Globus pallidus (tissue), 1 donor: ENCODE results near the gene ACYP2.
A peak's percentile ranks its signal among the peaks of the same experiment; 100 is the strongest.
"Not testable (repeated sequence)": the region's sequence is repeated elsewhere in the genome, so short reads cannot be mapped to it uniquely, and the experiment has no call there.

Experiments
- DNase-seq: peaks from one replicate; pipeline ENCODE4 v3.0.0-alpha.2; 2015; ENCODE audit warnings: low spot score

Gene ACYP2

DNA sequence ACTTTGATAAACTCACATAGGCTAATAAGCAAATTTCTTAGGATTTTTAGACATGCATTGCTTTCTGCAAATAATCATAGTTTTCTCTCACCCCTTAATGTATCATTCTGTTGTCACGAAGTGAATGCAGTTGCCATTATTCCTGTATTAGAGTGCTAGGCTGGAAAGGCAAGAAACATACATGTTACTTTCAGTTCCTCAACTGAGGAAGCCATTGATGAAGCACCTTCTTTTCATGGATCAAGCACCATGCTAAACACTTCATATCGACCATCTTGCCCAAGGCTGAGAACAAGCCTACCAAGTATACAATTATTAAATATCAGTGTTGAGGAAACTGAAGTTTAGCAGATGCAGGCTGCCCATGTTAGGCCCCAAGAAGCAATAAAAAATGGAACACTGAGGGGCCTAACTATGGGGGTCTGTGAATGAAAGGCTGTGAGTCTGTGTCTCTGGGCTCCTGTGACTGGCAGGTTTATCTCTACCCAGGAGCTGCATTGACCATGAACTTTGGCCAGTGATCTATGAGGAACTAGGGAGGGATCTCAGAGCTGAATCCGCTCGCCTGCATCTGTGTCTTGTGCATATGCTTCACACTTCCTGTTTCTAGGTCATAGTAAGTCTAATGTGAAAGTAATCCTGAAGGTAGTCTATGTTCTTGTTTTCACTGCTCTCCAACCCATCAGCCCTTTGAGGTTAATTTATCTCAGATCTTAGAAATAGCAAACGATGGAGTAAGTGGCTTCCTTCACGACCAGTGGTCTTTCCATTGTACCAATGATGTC is 156.6 kb downstream of the ACYP2 start:
- no peak for DNase-seq

GRCh38 chr2:54274781-54275242 is 159.4 kb downstream of the ACYP2 start:
- peak; percentile 64 for DNase-seq

DNA sequence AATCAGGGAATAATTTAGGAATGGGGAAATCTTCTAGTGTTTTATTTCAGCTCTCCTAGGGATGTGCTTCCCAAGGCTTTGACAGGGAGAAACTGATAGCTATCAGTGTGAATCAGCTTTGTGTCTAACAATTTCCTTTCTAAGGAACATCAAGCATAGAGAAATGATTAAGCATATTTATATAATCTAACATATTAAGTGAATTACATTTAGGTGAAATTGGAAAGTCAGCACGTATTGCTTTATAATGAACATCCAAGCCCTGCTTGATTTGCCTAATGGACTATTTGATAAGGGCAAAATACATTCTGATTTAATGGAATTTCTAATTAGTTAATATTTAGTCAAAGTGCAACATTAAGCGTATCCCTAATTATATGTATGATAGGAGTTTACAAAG is 160.1 kb downstream of the ACYP2 start:
- no peak for DNase-seq

DNA sequence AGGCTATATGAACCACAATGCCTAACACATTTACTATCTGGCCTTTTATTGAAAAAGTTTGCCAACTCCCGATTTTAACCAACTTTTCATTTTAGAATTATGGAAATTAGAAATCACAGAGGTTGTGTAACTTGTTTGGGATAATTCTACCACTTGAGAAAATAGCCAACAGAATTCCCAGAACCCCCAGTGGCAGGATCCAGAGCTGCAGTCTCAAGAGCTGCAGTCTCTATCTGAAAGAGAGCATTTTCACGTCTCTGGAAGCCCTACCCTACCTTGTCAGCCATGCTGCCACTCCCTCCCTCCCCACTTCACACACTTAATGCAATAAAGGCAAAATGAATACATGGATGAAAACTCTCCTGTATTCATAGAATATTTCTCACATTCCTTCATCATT is 164.0 kb downstream of the ACYP2 start:
- no peak for DNase-seq

DNA sequence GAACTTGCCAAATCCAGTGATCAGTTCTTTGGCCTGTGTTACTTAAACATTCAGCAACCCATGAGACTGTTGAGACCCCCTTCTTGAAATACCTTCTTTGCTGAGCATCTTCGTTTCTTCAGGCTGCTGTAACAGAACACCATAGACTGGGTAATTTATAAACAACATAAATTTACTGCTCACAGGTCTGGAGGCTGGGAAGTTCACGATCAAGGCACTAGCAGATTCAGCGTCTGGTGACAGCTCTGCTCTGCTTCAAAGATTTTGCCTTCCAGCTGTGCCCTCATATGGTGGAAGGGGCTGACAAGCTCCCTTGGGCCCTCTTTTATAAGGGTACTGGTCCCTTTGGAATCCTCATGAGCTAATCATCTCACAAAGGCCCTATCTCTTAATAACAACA is 169.4 kb downstream of the ACYP2 start:
- DNase-seq, result no peak

- DNase-seq, result peak; percentile 71
These were observed 170.0 kb downstream of the ACYP2 start for GRCh38 chr2:54285451-54285850.

DNA sequence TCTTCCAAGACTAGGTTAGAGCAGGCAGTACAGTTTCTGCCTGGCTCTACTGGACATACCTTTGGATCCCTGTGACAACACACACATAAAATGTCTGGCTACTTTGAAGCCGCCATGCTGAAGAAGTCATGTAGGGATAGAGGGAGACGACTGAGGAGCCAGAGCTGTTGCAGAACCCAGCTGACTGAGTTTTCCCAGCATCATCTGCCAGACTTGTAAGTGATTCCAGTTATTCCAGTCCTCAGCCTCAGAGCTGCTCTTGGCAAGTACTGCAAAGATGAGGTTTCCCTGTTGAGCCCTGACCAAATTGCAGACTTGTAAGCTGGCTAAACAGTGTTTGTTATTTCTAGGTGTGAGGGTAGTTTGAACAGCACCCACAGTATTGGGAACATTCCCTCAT is 172.1 kb downstream of the ACYP2 start:
- no peak for DNase-seq

DNA sequence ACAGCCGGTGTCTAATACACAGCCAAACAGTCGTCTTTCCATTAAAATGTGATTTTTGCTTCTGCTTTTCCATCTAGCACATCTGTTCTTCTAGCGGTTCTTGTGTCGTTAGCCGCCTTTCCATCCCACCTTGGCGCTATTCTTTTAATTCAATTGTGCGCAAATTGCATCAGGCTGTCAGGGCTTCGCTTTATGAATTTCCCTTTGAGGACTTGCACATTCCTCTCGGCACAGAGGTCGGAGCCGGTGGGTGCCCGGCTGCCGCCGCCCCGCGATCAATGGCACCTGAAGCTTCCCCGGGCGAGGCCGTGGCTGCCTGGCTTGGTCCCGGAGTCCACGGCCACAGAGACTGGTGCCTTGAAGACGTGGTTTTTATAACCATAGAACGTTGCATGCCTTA is 174.5 kb downstream of the ACYP2 start:
- no peak for DNase-seq

- no peak for DNase-seq
These were observed 175.1 kb downstream of the ACYP2 start for GRCh38 chr2:54290356-54291025.

DNA sequence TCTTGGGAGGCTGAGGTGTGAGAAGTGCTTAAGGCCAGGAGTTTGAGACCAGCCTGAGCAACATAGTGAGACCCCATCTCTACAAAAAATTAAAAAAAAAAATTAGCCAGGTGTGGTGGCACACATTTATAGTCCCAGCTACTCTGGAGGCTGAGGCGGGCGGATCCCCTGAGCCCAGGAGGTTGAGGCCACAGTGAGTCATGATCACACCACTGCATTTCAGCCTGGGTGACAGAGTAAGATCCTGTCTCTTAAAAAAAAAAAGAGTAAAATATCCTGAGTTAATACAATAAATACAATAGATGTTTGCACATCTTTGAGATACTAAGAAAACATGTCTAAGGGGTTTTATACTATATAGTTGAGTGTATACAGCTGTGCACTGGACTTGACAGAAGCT is 179.2 kb downstream of the ACYP2 start:
- not testable (repeated sequence) for DNase-seq

- no peak for DNase-seq
These were observed 180.5 kb downstream of the ACYP2 start for GRCh38 chr2:54295911-54296310.

GRCh38 chr2:54298514-54298913 is 183.1 kb downstream of the ACYP2 start:
- DNase-seq, result no peak

- no peak for DNase-seq
These were observed 188.2 kb downstream of the ACYP2 start for GRCh38 chr2:54303631-54304030.

DNA sequence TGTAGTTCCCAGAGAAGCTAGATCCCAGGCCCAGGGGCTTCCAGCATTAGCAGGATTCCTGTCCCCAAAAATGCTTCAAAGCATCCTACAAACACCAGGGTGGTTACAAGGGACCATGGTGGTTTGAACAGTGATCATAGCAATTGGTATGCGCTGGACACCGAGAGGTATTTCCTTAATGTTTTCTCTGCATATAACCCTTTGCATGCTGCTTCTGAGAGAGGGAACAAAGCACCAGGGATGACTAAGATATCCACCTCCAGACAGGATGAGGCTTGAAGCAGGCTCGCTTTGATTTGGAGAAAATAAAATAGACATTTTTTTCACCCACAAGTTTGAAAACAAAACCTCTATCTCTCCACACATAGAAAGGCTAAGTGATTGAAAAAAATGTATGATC is 191.1 kb downstream of the ACYP2 start:
- no peak for DNase-seq

GRCh38 chr2:54308186-54308585 is 192.8 kb downstream of the ACYP2 start:
- DNase-seq, result no peak

DNA sequence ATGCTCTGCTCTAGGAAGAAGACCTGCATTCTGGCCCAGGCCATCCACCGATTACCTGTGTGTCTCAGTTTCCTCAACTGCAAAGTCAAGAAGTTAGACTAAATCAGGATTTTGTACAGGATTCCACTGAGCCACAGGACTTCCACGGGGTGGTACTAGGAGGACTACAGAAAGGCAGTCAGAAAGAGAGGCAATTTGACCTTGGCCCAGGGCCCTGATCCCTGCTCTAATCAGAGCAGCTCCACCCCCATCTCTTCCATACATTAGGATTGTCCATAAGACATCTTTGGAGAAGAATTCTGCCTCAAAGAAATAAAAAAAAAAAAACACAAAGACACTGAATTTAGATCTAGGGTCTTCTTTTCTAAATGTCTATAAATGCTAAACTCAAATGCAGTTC is 193.4 kb downstream of the ACYP2 start:
- DNase-seq, result no peak

DNA sequence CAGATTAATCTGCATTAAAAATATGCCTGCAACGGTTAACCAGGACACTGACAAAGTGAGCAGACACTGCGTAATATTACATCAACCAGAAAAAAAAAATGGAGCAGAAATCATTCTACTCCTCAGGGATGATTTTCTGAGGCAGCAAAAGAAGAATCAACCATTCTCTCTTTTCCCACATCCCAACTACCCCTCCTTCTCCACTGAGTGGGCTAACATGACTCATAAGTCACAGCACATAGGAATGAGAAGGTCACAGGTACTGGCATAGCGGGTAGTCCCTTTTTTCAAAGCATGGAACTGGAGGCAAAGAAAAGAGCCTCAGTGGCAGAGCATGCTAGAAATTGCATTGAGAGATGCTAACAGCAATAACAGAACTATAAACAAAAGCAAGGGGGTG is 194.9 kb downstream of the ACYP2 start:
- DNase-seq, result no peak

GRCh38 chr2:54310961-54311360 is 195.5 kb downstream of the ACYP2 start:
- no peak for DNase-seq

DNA sequence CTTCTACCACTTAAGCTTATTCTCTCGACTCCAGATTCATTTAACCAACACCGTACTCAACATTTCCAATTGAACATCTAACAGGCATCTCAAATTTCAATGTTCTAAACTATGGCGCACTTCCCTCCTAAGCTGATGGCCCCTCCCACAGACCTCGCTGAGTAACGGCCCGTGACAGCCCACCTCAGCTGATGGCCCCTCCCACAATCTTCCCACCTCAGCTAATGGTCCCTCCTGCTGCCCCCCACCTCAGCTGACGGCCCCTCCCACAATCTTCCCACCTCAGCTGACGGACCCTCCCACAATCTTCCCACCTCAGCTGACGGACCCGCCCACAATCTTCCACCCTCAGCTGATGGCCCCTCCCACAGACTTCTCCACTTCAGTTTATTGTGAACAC is 197.7 kb downstream of the ACYP2 start:
- no peak for DNase-seq

DNA sequence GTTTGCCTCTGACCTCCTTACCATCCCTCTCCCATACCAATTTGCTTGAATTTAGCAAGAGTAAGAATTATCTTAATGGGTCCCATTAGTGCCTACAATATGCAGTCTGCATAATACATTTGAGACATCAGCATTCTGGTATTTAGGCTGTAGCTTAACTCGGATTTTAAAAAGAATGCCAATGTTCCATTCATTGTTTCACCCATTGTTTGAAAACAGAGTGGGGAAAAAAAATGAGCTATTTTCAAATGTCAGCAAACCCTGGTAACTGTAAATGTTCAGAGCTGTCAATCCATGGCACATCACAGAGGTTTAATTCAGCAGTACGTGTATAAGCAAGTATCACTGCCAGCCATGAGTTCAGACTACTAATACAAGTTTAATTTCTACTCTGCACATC is 202.6 kb downstream of the ACYP2 start:
- DNase-seq, result no peak

GRCh38 chr2:54318821-54319220 is 203.4 kb downstream of the ACYP2 start:
- no peak for DNase-seq

GRCh38 chr2:54321047-54321446 is 205.6 kb downstream of the ACYP2 start:
- no peak for DNase-seq

DNA sequence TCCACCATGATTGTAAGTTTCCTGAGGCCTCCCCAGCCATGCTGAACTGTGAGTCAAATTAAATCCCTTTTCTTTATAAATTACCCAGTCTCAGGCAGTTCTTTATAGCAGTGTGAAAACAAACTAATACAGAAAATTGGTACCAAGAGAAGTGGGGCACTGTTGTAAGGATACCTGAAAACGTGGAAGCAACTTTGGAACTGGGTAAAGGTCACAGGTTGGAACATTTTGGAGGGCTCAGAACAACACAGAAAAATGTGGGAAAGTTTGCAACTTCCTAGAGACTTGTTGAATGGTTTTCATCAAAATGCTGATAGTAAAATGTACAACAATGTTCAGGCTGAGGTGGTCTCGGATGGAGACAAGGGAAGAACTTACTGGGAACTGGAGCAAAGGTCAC is 209.1 kb downstream of the ACYP2 start:
- not testable (repeated sequence) for DNase-seq

DNA sequence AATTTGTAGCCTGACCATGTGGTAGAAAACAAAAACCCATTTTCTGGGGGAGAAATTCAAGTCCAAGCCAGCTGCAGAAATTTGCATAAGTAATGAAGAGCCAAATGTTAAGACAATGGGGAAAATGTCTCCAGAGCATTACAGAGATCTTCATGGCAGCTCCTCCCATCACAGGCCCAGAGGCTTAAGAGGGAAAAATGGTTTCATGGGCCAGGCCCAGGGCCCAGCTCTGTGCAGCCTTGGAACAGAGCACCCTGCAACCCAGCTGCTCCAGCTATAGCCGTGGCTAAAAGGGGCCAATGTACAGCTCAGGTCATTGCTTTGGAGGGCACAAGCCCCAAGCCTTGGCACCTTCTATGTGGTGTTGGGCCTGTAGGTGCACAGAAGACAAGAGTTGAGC is 209.7 kb downstream of the ACYP2 start:
- no peak for DNase-seq
